Measurements from ENCODE around the gene SIGLEC1. TPM values are rescaled to one million over a fixed set of nuclear protein-coding genes. Genes with fewer than 3 reads are reported as not detected.

Gene SIGLEC1
- total RNA-seq, 1 donor from 2014 or later: not detected

- Mint-ChIP-seq H3K27me3 (ENCODE audit: low read depth) (no peaks in the 10 kb centered on the region), H3K4me1 (ENCODE audit: low read depth) (peaks cover 9% of the 10 kb centered on the region), H3K36me3 (ENCODE audit: low read depth) (no peaks in the 10 kb centered on the region), H3K9me3 (ENCODE audit: low read depth) (no peaks in the 10 kb centered on the region), H3K27ac (ENCODE audit: unreplicated experiment) (no peak overlapping the region), H3K4me3 (ENCODE audit: unreplicated experiment) (no peak overlapping the region)
- DNase-seq (ENCODE audit: low spot score): peak; percentile 52
- TF ChIP-seq CTCF (IDR thresholded peaks at IDR 0.05): peak; percentile 98
Observed at GRCh38 chr20:3710703-3711483, 1.5 kb downstream of the SIGLEC1 start.

GRCh38 chr20:3710011-3710466 is 2.4 kb downstream of the SIGLEC1 start:
- DNase-seq (ENCODE audit: low spot score): no peak
- Mint-ChIP-seq H3K36me3 (ENCODE audit: low read depth) (no peaks in the 10 kb centered on the region), H3K27ac (ENCODE audit: unreplicated experiment) (no peak overlapping the region), H3K4me3 (ENCODE audit: unreplicated experiment) (no peak overlapping the region), H3K9me3 (ENCODE audit: low read depth) (no peaks in the 10 kb centered on the region), H3K27me3 (ENCODE audit: low read depth) (no peaks in the 10 kb centered on the region), H3K4me1 (ENCODE audit: low read depth) (peaks cover 9% of the 10 kb centered on the region)
- TF ChIP-seq CTCF (IDR thresholded peaks at IDR 0.05): no peak

- Mint-ChIP-seq H3K27me3 (ENCODE audit: low read depth) (no peaks in the 10 kb centered on the region), H3K4me3 (ENCODE audit: unreplicated experiment) (no peak overlapping the region), H3K4me1 (ENCODE audit: low read depth) (peaks cover 9% of the 10 kb centered on the region), H3K9me3 (ENCODE audit: low read depth) (no peaks in the 10 kb centered on the region), H3K27ac (ENCODE audit: unreplicated experiment) (no peak overlapping the region), H3K36me3 (ENCODE audit: low read depth) (no peaks in the 10 kb centered on the region)
- DNase-seq (ENCODE audit: low spot score): no peak
- no peak for TF ChIP-seq CTCF (IDR thresholded peaks at IDR 0.05)
Observed at GRCh38 chr20:3707508-3707899, 4.9 kb downstream of the SIGLEC1 start.

GRCh38 chr20:3706774-3707507 is 5.5 kb downstream of the SIGLEC1 start:
- H3K4me3 Mint-ChIP-seq (ENCODE audit: unreplicated experiment): no peak overlapping the region
- H3K27ac Mint-ChIP-seq (ENCODE audit: unreplicated experiment): no peak overlapping the region
- H3K36me3 Mint-ChIP-seq (ENCODE audit: low read depth): no peaks in the 10 kb centered on the region

More at GRCh38 chr20:3706774-3707507, 5.5 kb downstream of the SIGLEC1 start:
- Mint-ChIP-seq H3K4me1 (ENCODE audit: low read depth) (peaks cover 9% of the 10 kb centered on the region), H3K9me3 (ENCODE audit: low read depth) (no peaks in the 10 kb centered on the region), H3K27me3 (ENCODE audit: low read depth) (no peaks in the 10 kb centered on the region)
- no peak for TF ChIP-seq CTCF (IDR thresholded peaks at IDR 0.05)
- no peak for DNase-seq (ENCODE audit: low spot score)
